ENCODE results near the gene FBXL20.
"Not testable (repeated sequence)": the region's sequence is repeated elsewhere in the genome, so short reads cannot be mapped to it uniquely, and the experiment has no call there.

Gene FBXL20

GRCh38 chr17:39351508-39351907 lies 49.9 kb downstream of the FBXL20 start:
- H3K4me3 ChIP-seq (replicated peaks in 1 of 2; ENCODE audit: low read depth in 2 of 2, low read length in 2 of 2) = no peak overlapping the region
- no peak for TF ChIP-seq CTCF (IDR thresholded peaks at IDR 0.05; ENCODE audit: low read depth, low read length)
- DNase-seq (ENCODE audit: low read depth in 2 of 2) = no peak

- no peak overlapping the region for H3K4me3 ChIP-seq (replicated peaks in 1 of 2; ENCODE audit: low read depth in 2 of 2, low read length in 2 of 2)
- DNase-seq (ENCODE audit: low read depth in 2 of 2) = no peak
- TF ChIP-seq CTCF (IDR thresholded peaks at IDR 0.05; ENCODE audit: low read depth, low read length) = no peak
These were observed 52.2 kb downstream of the FBXL20 start for GRCh38 chr17:39349246-39349645.

- not testable (repeated sequence) for DNase-seq (ENCODE audit: low read depth in 2 of 2); H3K4me3 ChIP-seq (replicated peaks in 1 of 2; ENCODE audit: low read depth in 2 of 2, low read length in 2 of 2)
These were observed 54.6 kb downstream of the FBXL20 start for GRCh38 chr17:39346863-39347262.

- no peak for TF ChIP-seq CTCF (IDR thresholded peaks at IDR 0.05; ENCODE audit: low read depth, low read length)
- DNase-seq (ENCODE audit: low read depth in 2 of 2) = no peak
- no peak overlapping the region for H3K4me3 ChIP-seq (replicated peaks in 1 of 2; ENCODE audit: low read depth in 2 of 2, low read length in 2 of 2)
These were observed 59.9 kb downstream of the FBXL20 start for GRCh38 chr17:39341541-39341940.

- TF ChIP-seq CTCF (IDR thresholded peaks at IDR 0.05; ENCODE audit: low read depth, low read length) = no peak
- H3K4me3 ChIP-seq (replicated peaks in 1 of 2; ENCODE audit: low read depth in 2 of 2, low read length in 2 of 2) = no peak overlapping the region
- no peak for DNase-seq (ENCODE audit: low read depth in 2 of 2)
These were observed 60.7 kb downstream of the FBXL20 start for GRCh38 chr17:39340731-39341130.

- H3K4me3 ChIP-seq (replicated peaks in 1 of 2; ENCODE audit: low read depth in 2 of 2, low read length in 2 of 2) = no peak overlapping the region
- DNase-seq (ENCODE audit: low read depth in 2 of 2) = peak in 1 of 2 donors; percentile 9
- no peak for TF ChIP-seq CTCF (IDR thresholded peaks at IDR 0.05; ENCODE audit: low read depth, low read length)
These were observed 62.2 kb downstream of the FBXL20 start for GRCh38 chr17:39339272-39339671.

- not testable (repeated sequence) for DNase-seq (ENCODE audit: low read depth in 2 of 2); H3K4me3 ChIP-seq (replicated peaks in 1 of 2; ENCODE audit: low read depth in 2 of 2, low read length in 2 of 2)
These were observed 63.8 kb downstream of the FBXL20 start for GRCh38 chr17:39337649-39338048.

GRCh38 chr17:39335704-39336223 lies 65.7 kb downstream of the FBXL20 start:
- no peak overlapping the region for H3K4me3 ChIP-seq (replicated peaks in 1 of 2; ENCODE audit: low read depth in 2 of 2, low read length in 2 of 2)
- TF ChIP-seq CTCF (IDR thresholded peaks at IDR 0.05; ENCODE audit: low read depth, low read length) = no peak
- no peak for DNase-seq (ENCODE audit: low read depth in 2 of 2)

- DNase-seq (ENCODE audit: low read depth in 2 of 2); H3K4me3 ChIP-seq (replicated peaks in 1 of 2; ENCODE audit: low read depth in 2 of 2, low read length in 2 of 2): not testable (repeated sequence)
These were observed 67.2 kb downstream of the FBXL20 start for GRCh38 chr17:39334008-39334744.

Measured in cardiac fibroblast (primary cell).